ENCODE data around the gene MDN1. TPM values are rescaled to one million over a fixed set of nuclear protein-coding genes. Genes with fewer than 3 reads are reported as not detected.

The MDN1 gene
- polyA plus RNA-seq, 1 of the 3 experiments (the other 2 are of a cell fraction): 8.5 TPM

DNA sequence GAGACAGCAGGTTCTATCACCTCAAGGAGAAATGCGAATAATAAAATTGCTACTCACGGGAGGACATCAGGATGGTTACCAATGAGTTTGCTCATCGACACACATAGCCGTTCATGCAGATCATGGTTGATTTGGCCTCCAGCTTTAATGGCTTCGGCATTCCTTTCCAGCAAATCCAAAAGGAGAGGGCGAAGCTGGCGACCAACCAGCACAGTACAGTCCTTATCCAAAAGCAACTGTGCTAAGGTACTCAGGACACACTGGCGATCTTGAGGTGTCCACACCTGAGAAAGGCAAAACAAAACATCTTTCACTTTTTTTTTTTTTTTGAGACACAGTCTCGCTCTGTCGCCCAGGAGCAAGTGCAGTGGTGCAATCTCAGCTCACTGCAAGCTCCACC, 16.3 kb downstream of the MDN1 start (continued):
- TF ChIP-seq RCOR1 (IDR thresholded peaks at IDR 0.05; ENCODE audit: low read length): no peak

DNA sequence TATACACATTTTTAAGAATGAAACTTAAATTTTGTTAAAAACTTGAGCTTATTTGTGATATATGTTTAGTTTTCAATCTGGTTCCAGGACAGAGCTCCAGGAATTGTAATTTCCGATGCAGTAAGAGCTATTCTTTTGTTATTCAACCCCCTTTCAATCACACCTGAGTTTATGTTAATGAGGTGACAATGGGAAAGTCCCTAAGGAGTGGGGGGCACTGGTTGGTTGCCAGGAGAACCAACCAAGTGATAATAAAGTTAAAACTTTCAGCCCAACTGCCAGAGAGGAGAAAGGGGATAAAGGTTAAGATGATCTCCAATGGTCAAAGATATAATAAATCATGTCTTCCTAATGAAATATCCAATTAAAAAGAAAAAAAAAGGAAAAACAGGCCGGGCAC, 19.8 kb downstream of the MDN1 start:
- Histone ChIP-seq H3K4me3 (ENCODE audit: low read depth in 2 of 2, low read length in 1 of 2) (no peak overlapping the region), H3K79me2 (ENCODE audit: insufficient read depth) (peaks cover 12% of the 10 kb centered on the region; the same call in 1 of the 2 replicates), H3K27me3 (ENCODE audit: insufficient read depth) (no peaks in the 10 kb centered on the region), H2AFZ (ENCODE audit: low read depth) (no peak overlapping the region), H4K20me1 (ENCODE audit: insufficient read depth) (no peaks in the 10 kb centered on the region), H3K9me2 (no peaks in the 10 kb centered on the region), H3K4me1 (ENCODE audit: control insufficient read depth in 1 of 2, insufficient read depth in 2 of 2, low read depth in 1 of 2, low read length in 1 of 2) (no peaks in the 10 kb centered on the region), H3K36me3 (replicated peaks in 1 of 2; ENCODE audit: control insufficient read depth in 1 of 2, insufficient read depth in 2 of 2, low read length in 1 of 2) (no peaks in the 10 kb centered on the region), H3K9ac (no peak overlapping the region), H3K9me3 (no peaks in the 10 kb centered on the region), H3K27ac (ENCODE audit: low read depth in 2 of 2, low read length in 1 of 2) (no peak overlapping the region), H3F3A (replicated peaks; ENCODE audit: insufficient read depth) (peaks cover 4% of the 10 kb centered on the region), H3K4me2 (no peak overlapping the region)
- TF ChIP-seq, protein P1, sequence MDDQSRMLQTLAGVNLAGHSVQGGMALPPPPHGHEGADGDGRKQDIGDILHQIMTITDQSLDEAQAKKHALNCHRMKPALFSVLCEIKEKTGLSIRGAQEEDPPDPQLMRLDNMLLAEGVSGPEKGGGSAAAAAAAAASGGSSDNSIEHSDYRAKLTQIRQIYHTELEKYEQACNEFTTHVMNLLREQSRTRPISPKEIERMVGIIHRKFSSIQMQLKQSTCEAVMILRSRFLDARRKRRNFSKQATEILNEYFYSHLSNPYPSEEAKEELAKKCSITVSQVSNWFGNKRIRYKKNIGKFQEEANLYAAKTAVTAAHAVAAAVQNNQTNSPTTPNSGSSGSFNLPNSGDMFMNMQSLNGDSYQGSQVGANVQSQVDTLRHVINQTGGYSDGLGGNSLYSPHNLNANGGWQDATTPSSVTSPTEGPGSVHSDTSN (IDR thresholded peaks at IDR 0.05): no peak
- TF ChIP-seq CHD2 (IDR thresholded peaks at IDR 0.05; ENCODE audit: low read length, partially characterized antibody) (no peak), MEF2A (IDR thresholded peaks at IDR 0.05; ENCODE audit: borderline replicate concordance, low read depth) (no peak), FOXM1 (IDR thresholded peaks at IDR 0.05; ENCODE audit: low read depth) (no peak)
- TF ChIP-seq, protein P2, sequence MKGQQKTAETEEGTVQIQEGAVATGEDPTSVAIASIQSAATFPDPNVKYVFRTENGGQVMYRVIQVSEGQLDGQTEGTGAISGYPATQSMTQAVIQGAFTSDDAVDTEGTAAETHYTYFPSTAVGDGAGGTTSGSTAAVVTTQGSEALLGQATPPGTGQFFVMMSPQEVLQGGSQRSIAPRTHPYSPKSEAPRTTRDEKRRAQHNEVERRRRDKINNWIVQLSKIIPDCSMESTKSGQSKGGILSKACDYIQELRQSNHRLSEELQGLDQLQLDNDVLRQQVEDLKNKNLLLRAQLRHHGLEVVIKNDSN (IDR thresholded peaks at IDR 0.05; ENCODE audit: borderline replicate concordance, low read depth): no peak
- TF ChIP-seq, protein P3, sequence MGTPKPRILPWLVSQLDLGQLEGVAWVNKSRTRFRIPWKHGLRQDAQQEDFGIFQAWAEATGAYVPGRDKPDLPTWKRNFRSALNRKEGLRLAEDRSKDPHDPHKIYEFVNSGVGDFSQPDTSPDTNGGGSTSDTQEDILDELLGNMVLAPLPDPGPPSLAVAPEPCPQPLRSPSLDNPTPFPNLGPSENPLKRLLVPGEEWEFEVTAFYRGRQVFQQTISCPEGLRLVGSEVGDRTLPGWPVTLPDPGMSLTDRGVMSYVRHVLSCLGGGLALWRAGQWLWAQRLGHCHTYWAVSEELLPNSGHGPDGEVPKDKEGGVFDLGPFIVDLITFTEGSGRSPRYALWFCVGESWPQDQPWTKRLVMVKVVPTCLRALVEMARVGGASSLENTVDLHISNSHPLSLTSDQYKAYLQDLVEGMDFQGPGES (IDR thresholded peaks at IDR 0.05; ENCODE audit: low read depth, low read length): no peak
- TF ChIP-seq, protein P4, sequence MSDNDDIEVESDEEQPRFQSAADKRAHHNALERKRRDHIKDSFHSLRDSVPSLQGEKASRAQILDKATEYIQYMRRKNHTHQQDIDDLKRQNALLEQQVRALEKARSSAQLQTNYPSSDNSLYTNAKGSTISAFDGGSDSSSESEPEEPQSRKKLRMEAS (IDR thresholded peaks at IDR 0.05; ENCODE audit: low read depth): no peak
- CTCF ChIA-PET: interaction anchor here (1.0 kb wide), 1 partner anchor 11 kb away, joined by 3 read pairs; no protein-coding TSS in a partner anchor
- DNase-seq: no peak
- 93% methylated on average over 2 of the region's 2 CpGs for WGBS (ENCODE audit: low lambda C conversion rate)
- POLR2A ChIA-PET: no interaction called here

DNA sequence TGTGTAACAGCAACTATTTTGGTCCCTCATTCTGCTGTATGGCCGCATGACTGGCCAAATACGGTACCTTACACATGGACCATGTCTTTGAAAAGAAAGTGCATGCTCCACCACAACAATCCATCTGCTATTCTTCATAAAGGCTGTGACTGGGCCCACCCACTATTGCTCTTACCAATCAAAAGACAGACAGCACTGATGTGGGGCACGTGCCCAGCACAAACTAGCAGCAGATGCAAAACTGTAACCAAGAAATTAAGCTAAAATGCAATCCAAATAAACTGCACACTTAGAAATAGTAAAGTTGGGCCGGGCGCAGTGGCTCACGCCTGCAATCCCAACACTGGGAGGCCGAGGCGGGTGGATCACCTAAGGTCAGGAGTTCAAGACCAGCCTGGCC, 20.5 kb downstream of the MDN1 start:
- Histone ChIP-seq H3K4me2 (no peak overlapping the region), H3K9ac (no peak overlapping the region), H3K9me2 (no peaks in the 10 kb centered on the region), H2AFZ (ENCODE audit: low read depth) (no peak overlapping the region), H3K4me1 (ENCODE audit: control insufficient read depth in 1 of 2, insufficient read depth in 2 of 2, low read depth in 1 of 2, low read length in 1 of 2) (no peaks in the 10 kb centered on the region), H3K27ac (ENCODE audit: low read depth in 2 of 2, low read length in 1 of 2) (no peak overlapping the region), H3K4me3 (ENCODE audit: low read depth in 2 of 2, low read length in 1 of 2) (no peak overlapping the region), H4K20me1 (ENCODE audit: insufficient read depth) (no peaks in the 10 kb centered on the region), H3K27me3 (ENCODE audit: insufficient read depth) (no peaks in the 10 kb centered on the region), H3K36me3 (replicated peaks in 1 of 2; ENCODE audit: control insufficient read depth in 1 of 2, insufficient read depth in 2 of 2, low read length in 1 of 2) (peaks cover 0 to 2% of the 10 kb centered on the region in 2 experiments), H3K79me2 (ENCODE audit: insufficient read depth) (peaks cover 10% of the 10 kb centered on the region; the same call in 1 of the 2 replicates), H3K9me3 (no peaks in the 10 kb centered on the region), H3F3A (replicated peaks; ENCODE audit: insufficient read depth) (peaks cover 4% of the 10 kb centered on the region)
- WGBS (ENCODE audit: low lambda C conversion rate): 96% methylated on average over 8 of the region's 8 CpGs
- CTCF ChIA-PET: interaction anchor here (1.0 kb wide), 1 partner anchor 12 kb away, joined by 3 read pairs; no protein-coding TSS in a partner anchor
- POLR2A ChIA-PET: no interaction called here
- no peak for DNase-seq
- TF ChIP-seq NRF1 (IDR thresholded peaks at IDR 0.05; ENCODE audit: low read depth, low read length) (no peak), FOSL2 (IDR thresholded peaks at IDR 0.05; ENCODE audit: borderline replicate concordance, low read depth) (no peak), GABPA (IDR thresholded peaks at IDR 0.05; ENCODE audit: low read depth) (no peak), JUND (IDR thresholded peaks at IDR 0.05) (no peak), CHD2 (IDR thresholded peaks at IDR 0.05; ENCODE audit: low read length, partially characterized antibody) (no peak), TAF1 (IDR thresholded peaks at IDR 0.05; ENCODE audit: borderline replicate concordance, low read depth, low read length) (no peak), MXI1 (IDR thresholded peaks at IDR 0.05; ENCODE audit: low read depth, low read length) (no peak), YY1 (IDR thresholded peaks at IDR 0.05; ENCODE audit: low read depth) (no peak), EP300 (IDR thresholded peaks at IDR 0.05; ENCODE audit: borderline replicate concordance in 1 of 2, low read depth in 1 of 2, low read length in 1 of 2) (no peak)
- TF ChIP-seq, protein P3 (IDR thresholded peaks at IDR 0.05; ENCODE audit: low read depth, low read length): no peak
- TF ChIP-seq, protein P4 (IDR thresholded peaks at IDR 0.05; ENCODE audit: low read depth): no peak
- TF ChIP-seq, protein P2 (IDR thresholded peaks at IDR 0.05; ENCODE audit: borderline replicate concordance, low read depth): no peak
- TF ChIP-seq, protein P5, sequence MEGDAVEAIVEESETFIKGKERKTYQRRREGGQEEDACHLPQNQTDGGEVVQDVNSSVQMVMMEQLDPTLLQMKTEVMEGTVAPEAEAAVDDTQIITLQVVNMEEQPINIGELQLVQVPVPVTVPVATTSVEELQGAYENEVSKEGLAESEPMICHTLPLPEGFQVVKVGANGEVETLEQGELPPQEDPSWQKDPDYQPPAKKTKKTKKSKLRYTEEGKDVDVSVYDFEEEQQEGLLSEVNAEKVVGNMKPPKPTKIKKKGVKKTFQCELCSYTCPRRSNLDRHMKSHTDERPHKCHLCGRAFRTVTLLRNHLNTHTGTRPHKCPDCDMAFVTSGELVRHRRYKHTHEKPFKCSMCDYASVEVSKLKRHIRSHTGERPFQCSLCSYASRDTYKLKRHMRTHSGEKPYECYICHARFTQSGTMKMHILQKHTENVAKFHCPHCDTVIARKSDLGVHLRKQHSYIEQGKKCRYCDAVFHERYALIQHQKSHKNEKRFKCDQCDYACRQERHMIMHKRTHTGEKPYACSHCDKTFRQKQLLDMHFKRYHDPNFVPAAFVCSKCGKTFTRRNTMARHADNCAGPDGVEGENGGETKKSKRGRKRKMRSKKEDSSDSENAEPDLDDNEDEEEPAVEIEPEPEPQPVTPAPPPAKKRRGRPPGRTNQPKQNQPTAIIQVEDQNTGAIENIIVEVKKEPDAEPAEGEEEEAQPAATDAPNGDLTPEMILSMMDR (IDR thresholded peaks at IDR 0.05): no peak

Data from SK-N-SH (cell line).